ENCODE results near the gene CHTF18.

CHTF18 gene

DNA sequence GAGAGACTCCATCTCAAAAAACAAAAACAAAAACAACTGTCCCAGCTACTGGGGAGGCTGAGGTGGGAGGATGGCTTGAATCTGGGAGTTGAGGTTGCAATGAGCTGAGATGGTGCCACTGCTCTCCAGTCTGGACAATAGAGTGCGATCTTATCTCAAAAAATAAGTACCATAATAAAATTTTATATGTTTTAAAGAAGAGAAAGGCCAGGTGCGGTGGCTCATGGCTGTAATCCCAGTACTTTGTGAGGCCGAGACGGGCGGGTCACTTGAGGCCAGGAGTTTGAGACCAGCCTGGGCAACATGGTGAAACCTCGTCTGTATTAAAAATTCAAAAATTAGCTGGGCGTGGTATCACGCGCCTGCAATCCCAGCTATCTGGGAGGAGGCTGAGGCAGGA lies 11.6 kb upstream of the CHTF18 start:
- DNase-seq = no peak

DNA sequence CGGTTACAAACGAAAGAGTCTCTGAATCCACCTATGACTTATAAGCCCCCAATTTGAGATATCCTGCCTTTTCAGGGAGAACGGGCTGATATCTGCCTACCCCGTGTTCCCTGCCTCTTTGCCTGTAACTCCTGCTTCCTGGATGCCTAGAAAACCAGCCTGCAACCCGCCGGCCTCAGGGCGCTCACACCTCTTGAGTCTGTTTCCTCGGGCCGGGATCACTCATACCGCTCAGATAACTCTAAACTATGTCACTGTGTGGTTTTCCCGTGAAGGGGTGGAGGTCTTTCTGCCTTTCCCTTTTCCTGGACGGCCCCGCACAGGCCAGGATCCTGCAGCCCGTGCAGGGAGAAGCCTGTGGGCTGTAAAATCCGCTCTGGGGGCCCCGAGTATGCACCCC lies 10.6 kb upstream of the CHTF18 start:
- no peak for DNase-seq

GRCh38 chr16:778447-778846 lies 10.0 kb upstream of the CHTF18 start:
- no peak for DNase-seq

- DNase-seq = no peak
These were observed 9.4 kb upstream of the CHTF18 start for GRCh38 chr16:778909-779527.

DNA sequence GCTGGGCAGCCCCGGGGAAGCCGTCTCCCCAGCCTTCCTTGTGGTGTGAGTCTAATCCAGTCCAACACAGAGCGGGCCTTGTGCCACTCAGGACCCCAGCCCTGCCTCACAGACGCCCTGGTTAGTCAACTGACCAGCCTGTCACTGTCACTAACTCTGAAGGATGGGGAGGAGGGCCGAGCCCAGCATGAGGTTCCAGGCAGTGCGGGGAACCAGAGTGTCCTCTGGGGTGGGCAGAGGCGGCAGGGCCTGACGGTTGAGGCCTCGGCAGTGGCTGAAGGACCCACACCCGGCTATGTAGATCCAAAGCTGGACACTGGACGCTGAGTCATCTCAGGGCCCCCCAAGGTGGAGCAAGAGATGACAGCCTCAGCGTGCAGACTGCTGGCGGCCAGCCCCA lies 8.9 kb upstream of the CHTF18 start:
- no peak for DNase-seq

DNA sequence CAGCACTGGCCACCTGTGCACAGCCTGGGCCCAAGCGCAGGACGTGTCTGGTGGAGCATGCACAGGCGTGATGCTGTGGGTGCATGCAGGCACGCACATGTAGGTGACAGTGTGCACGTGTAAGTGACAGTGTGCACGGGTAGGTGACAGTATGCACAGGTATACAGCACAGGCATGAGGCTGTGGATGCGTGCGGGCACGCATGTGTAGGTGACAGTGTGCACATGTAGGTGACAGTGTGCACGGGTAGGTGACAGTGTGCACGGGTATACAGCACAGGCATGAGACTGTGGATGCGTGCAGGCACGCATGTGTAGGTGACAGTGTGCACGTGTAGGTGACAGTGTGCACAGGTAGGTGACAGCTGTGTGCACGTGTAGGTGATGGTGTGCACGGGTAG lies 8.1 kb upstream of the CHTF18 start:
- DNase-seq = no peak

DNA sequence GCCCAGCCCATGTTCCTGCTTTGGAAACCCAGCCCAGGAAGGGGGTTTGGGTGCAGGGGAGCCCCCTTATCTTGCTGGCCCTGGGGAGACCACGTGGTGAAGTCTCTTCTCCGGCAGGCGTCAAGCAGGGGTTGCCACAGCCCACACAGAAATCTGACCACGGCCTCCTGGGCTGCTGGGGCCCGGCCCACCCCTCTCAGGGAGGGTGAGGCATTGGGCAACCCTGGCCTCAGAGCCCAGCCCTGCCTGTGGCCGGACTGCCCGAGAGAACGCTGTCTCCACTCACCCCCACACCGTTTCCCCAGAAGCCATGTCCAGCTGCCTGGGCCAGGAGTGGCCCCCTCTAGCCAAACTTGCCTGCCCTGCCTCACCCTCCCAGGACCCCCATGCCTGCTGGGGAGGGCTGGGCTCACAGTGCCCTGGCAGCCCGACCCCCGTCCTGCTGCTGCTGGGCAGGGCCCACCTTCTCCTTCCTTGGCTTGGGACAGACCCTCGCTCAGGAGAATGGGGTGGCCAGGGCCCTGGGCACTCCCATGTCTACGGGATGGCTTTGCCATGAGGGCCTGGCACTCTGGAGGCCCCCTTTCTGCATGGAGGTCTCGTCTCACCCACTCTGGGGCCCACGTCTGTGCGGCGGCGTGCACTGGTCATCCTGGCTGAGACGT lies 6.9 kb upstream of the CHTF18 start:
- DNase-seq = no peak

GRCh38 chr16:782258-782657 lies 6.2 kb upstream of the CHTF18 start:
- no peak for DNase-seq

GRCh38 chr16:782766-783403 lies 5.5 kb upstream of the CHTF18 start:
- DNase-seq = no peak

DNA sequence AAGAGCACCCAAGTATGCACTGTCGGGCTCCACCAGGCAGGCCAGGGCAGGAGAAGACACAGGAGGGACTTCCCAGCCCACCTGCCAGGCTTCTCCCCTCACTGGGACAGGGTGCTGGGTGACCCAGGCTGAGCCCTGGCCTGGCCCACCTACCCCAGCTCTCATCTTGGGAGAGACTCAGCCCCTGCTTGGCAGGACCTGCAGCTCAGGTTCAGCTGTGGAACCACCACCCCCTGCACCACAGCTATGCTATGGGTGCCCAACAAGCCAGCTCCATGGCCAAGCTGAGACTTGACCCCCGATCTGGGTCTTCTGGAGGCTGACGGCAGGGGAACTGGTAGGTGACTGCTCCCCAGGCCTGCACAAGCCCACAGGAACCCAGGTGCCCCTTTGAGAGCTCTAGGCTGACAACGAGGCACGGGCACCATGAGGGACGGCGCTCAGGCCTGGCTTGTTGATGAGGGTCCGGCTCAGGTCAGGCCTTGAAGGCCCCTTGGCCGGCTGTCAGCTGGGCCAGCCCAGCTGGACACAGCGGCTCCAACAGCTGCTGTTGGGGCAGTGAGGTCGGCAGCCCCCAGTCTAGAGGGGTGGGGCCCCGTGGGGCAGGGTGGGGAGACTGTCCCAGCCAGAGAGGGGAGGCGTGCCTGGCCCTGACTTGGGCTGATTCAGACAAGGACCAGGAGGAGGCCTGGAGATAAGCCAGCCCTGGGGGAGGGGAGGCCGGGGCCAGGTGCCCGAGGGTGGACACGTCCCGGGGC lies 4.8 kb upstream of the CHTF18 start:
- no peak for DNase-seq

- no peak for DNase-seq
These were observed 4.0 kb upstream of the CHTF18 start for GRCh38 chr16:784431-784830.

GRCh38 chr16:785563-786535 lies 2.6 kb upstream of the CHTF18 start:
- DNase-seq = peak; percentile 77

DNA sequence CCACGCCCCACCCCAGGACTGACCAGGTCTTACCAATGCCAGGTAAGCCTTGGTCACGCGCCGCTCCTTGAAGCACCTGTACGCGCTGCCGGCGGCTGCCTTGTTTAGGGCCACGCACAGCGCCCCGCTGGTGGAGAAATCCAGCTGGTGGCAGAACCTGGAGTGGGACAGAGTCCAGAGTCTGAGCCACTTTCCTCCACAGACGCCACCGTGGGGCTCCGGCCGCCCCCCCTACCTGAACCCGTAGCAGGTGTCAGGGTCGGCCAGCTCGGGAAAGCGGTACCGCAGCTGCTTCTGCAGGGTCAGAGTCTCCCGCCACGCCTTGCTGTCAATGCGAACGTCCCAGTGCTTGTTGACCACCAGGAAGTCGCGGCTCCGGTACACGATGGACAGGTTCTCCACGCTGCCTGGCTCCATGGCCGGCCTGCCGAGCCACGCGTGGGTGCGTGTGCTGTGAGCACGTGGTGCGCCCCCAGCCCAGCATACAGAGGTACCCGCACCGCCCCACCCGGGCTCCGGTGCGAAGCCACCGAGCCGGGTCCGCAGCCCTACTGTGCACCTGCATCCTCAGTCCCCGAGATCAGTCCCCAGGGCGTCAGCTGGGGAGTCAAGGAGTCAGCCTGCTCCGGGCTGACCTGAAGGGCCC lies 976 bp upstream of the CHTF18 start:
- no peak for DNase-seq

DNA sequence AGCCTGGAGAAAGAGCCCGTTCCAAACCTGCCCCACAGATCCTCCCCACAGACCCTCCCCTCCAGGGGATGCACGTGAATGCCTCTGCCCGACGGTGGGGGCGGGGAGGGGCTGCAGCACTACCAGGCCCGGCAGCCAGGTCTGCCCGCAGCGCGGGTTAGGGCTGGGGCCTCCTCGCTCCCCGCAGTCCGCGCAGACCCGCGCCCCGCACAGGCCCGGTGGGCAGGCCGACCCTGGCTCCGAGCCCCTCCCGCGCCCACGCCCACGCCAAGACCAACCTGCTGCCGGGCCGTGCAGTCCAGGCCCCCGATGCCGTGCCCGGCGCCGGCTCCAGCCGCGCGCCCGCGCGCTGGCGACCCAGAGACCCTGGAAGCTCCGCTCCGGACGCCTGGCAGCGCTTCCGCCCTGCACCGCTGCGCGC lies 432 bp upstream of the CHTF18 start, which contains the start of gene RPUSD1:
TSS of gene RPUSD1 (minus strand) at position 404 of the 421 bp plus-strand sequence. CDS start 644 bp downstream, outside the sequence.
- DNase-seq = no peak

DNA sequence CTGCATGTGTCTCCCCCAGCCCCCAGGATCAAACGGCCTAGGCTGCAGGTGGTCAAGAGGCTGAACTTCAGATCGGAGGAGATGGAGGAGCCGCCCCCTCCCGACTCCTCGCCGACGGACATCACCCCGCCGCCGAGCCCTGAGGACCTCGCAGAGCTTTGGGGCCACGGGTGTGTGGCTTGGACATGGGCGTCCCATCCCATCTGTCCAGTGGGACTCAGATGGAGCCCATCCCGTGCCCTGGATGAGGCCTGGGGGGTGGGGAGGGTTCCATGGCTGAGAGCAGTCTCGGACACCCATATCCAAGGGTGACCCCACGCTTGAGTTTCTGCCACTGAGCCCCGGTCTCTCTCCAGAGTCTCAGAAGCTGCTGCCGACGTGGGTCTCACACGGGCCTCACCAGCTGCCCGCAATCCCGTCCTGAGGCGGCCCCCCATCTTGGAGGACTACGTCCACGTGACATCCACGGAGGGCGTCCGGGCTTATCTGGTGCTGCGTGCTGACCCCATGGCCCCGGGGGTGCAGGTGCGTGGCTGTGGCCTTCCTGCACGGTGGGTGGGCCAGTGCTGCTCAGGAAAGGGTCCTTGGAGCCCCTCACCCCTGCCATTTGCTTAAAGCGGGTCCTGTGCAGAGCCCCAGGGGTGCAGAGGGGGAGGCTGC lies 901 bp downstream of the CHTF18 start:
- DNase-seq = no peak

DNA sequence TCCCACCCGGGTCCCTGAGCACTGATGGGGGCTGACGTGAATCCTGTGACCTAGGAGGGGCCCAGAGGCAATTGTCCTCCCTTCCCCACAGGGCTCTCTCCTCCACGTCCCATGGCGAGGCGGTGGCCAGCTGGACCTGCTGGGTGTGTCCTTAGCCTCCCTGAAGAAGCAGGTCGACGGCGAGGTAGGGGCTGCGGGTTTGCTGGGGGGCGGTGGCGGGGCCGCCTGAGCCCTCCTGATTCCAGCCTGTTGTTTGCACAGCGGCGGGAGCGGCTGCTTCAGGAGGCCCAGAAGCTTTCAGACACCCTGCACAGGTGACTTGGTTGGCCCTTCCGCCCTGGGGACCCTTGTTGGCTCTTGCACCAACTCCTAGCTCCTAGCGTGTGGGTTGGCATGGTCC lies 1.7 kb downstream of the CHTF18 start:
- DNase-seq = no peak

DNA sequence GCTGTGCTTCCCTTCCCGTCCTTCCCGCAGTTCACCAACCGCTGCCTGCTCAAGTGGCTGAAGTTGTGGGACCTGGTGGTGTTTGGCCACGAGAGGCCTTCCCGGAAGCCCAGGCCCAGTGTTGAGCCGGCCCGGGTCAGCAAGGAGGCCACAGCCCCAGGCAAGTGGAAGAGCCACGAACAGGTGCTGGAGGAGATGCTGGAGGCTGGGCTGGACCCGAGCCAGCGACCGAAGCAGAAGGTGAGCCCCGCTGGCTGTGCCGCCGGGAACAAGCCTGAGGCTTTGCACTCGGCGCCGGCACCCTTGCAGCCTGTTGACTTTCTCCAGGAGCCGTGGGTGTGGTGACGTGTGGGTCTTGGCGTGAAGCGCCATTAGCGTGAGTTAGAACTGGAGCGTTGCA lies 2.7 kb downstream of the CHTF18 start:
- DNase-seq = no peak

GRCh38 chr16:792221-792995 lies 4.0 kb downstream of the CHTF18 start:
- DNase-seq = no peak

GRCh38 chr16:793414-793813 lies 5.0 kb downstream of the CHTF18 start:
- DNase-seq = no peak

GRCh38 chr16:794091-794822 lies 5.8 kb downstream of the CHTF18 start:
- DNase-seq = no peak
